Measurements from ENCODE around the gene ZSCAN32. TPM values are rescaled to one million over a fixed set of nuclear protein-coding genes. Genes with fewer than 3 reads are reported as not detected.

The ZSCAN32 gene
- total RNA-seq, 4 donors from 2014 or later, result 6.5 to 16.6 (median 11.1) TPM

DNA sequence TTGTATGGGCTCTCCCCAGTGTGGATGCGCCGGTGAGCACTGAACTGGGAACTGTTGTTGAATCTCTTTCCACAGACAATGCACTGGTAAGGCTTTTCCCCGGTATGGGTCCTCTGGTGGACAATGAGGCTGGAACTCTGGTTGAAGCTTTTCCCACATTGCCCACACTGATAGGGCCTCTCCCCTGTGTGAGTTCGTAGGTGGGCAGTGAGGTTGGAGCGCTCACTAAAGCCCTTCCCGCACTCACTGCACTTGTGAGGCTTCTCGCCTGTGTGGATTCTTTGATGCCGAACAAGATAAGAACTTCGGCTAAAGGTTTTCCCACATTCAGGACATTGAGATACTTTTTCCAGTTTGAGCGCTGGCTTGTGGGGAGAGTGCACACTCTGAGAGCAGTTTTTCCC is 17.8 kb downstream of the ZSCAN32 start:
- DNase-seq (ENCODE audit: low spot score) (no peak), ATAC-seq (ENCODE audit: low FRiP score) (no peak)
- TF ChIP-seq, protein P1, sequence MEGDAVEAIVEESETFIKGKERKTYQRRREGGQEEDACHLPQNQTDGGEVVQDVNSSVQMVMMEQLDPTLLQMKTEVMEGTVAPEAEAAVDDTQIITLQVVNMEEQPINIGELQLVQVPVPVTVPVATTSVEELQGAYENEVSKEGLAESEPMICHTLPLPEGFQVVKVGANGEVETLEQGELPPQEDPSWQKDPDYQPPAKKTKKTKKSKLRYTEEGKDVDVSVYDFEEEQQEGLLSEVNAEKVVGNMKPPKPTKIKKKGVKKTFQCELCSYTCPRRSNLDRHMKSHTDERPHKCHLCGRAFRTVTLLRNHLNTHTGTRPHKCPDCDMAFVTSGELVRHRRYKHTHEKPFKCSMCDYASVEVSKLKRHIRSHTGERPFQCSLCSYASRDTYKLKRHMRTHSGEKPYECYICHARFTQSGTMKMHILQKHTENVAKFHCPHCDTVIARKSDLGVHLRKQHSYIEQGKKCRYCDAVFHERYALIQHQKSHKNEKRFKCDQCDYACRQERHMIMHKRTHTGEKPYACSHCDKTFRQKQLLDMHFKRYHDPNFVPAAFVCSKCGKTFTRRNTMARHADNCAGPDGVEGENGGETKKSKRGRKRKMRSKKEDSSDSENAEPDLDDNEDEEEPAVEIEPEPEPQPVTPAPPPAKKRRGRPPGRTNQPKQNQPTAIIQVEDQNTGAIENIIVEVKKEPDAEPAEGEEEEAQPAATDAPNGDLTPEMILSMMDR (IDR thresholded peaks at IDR 0.05), result no peak

DNA sequence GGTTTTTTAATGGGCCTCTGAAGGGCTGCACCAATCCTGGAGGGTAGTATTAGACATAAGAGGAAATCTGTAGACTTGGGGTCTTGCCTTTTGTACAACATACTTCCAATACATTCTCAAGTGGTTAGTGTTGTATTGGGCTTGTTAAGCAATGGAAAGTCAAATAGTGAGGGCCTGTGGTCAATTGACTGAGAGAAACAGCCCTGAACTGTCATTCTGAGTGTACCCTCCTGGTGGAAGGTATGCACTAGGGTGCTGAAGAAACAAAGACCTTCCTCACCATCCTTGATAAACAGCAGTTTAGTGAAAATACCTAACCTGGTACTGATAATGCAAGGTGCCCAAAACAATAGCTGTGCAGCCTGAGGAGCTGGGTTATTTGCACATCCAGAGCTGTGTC is 22.9 kb downstream of the ZSCAN32 start:
- ATAC-seq (ENCODE audit: low FRiP score), result no peak
- TF ChIP-seq, protein P1 (IDR thresholded peaks at IDR 0.05), result no peak
- no peak for DNase-seq (ENCODE audit: low spot score)

DNA sequence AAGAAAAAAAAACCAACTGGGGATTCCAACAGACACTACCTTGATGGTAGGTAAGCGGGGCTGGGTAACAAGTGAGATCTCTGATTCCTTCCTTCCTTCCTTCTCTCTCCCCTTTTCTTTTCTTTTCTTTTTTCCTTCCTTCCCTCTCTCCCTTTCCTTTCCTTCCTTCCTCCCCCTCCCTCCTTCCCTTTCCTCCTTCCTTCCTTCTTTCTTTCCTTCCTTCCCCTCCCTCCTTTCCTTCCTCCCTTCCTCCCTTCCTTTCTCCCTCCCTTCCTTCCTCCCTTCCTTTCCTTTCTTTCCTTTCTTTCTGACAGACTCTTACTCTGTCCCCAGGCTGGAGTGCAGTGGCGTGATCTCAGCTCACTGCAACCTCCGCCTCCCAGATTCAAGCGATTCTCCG is 25.1 kb downstream of the ZSCAN32 start:
- DNase-seq (ENCODE audit: low spot score) (no peak), ATAC-seq (ENCODE audit: low FRiP score) (no peak)
- TF ChIP-seq, protein P1 (IDR thresholded peaks at IDR 0.05), result no peak

DNA sequence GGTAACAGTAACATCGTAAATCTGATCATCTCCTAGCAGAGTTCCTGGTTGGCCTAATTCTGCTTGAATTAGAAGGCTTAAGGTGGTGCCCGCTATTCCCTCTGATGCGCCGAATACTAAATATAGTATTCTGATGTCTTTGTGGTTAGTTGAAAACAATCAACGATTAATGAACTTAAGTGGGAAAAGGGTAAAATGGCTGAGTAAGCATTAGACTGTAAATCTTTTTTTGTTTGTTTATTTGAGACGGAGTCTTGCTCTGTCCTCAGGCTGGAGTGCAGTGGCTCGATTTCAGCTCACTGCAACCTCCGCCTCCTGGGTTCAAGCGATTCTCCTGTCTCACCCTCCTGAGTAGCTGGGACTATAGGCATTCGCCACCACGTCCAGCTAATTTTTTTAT is 31.7 kb downstream of the ZSCAN32 start:
- ATAC-seq (ENCODE audit: low FRiP score) (no peak), DNase-seq (ENCODE audit: low spot score) (no peak)
- TF ChIP-seq, protein P1 (IDR thresholded peaks at IDR 0.05), result no peak

DNA sequence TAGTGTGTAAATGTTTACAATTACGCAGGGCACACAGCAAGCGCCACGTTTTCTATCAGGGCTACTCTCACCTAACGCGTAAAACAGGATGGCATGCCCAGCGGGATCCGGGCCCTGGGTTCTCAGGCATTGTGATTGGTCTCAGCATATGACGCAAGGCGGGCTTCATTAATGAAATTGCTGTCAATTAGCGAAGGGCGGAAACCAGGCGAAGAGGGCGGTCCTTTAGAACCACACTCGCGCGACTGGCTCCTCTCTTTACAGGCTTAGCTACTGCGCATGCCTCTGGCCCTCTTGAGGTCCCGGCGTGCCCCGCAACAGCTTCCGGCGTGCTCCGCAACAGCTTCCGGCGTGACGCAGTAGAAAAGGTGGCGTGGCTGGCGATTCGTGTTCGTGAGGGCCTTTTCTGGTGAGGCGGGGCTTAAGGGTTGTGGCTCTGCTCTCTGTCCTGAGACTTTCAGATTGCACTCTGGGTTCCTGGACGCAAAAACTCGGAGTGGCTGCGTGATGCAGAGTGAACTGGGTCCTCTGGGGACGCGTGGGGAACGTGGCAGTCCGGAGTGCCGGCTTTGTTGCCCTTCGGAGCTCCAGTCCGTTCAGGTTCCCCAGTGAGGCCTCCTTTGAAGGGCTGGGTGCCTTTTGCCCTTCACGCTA is 35.9 kb downstream of the ZSCAN32 start:
- ATAC-seq (ENCODE audit: low FRiP score) (peak; percentile 92), DNase-seq (ENCODE audit: low spot score) (peak; percentile 39)
- TF ChIP-seq, protein P1 (IDR thresholded peaks at IDR 0.05), result no peak

DNA sequence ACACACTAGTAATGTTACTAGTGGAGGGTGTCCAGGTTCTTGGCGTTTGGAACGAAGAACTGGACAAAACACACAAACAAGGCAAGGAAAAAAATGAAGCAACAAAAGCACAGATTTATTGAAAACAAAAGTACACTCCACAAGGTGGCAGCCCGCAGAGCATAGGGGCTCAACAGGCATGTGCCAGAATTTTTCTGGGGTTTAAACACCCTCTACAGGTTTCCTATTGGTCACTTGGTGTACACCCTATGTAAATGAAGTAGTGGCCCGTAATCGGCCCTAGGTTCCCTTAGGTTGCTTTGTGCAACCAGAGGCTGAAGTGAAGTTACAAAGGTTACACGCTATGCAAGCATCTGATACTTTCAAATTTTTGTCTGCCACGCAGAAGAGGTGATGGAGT is 37.0 kb downstream of the ZSCAN32 start:
- DNase-seq (ENCODE audit: low spot score) (no peak), ATAC-seq (ENCODE audit: low FRiP score) (no peak)
- TF ChIP-seq, protein P1 (IDR thresholded peaks at IDR 0.05), result no peak

DNA sequence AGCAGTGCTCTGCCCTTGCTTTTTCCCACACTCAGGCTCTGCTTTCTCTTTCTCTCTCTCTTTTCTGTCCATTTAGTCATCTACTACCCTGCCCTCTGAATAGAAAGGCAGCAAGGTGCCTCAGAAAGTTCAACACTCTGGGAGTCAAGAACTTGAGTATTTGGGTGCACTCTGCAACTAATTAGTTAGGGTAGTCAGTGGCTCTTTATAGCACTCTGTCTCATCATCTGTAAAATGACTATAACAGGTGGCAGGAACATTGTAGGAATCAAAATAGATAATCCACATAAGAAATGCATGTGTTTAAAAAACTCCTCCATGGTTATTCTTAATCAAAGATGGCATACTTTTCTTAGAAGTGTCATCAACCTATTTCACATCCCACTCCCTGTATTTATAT is 37.9 kb downstream of the ZSCAN32 start:
- ATAC-seq (ENCODE audit: low FRiP score) (no peak), DNase-seq (ENCODE audit: low spot score) (no peak)
- TF ChIP-seq, protein P1 (IDR thresholded peaks at IDR 0.05), result no peak
